HL-60 (cell line): ENCODE data around the gene FITM2.
"Not testable (repeated sequence)": the region's sequence is repeated elsewhere in the genome, so short reads cannot be mapped to it uniquely, and the experiment has no call there.

ENCODE experiments used
- CTCF ChIP-seq: IDR thresholded peaks from one replicate; pipeline ENCODE4 v1.5.1; 2011; ENCODE audit warnings: low read length, control low read depth, inconsistent platforms; ENCODE audit not compliant: insufficient read depth
- SPI1 ChIP-seq: IDR thresholded peaks from 2 replicates; pipeline ENCODE4 v1.6.1; 2012; ENCODE audit warnings: low read depth, mild to moderate bottlenecking, borderline replicate concordance
- TF ChIP-seq, protein P1 (sequence below): IDR thresholded peaks from 2 replicates; pipeline ENCODE4 v1.6.1; 2012; ENCODE audit warnings: low read depth; ENCODE audit not compliant: insufficient replicate concordance

- TF ChIP-seq CTCF, SPI1: not testable (repeated sequence)
- TF ChIP-seq, protein P1, sequence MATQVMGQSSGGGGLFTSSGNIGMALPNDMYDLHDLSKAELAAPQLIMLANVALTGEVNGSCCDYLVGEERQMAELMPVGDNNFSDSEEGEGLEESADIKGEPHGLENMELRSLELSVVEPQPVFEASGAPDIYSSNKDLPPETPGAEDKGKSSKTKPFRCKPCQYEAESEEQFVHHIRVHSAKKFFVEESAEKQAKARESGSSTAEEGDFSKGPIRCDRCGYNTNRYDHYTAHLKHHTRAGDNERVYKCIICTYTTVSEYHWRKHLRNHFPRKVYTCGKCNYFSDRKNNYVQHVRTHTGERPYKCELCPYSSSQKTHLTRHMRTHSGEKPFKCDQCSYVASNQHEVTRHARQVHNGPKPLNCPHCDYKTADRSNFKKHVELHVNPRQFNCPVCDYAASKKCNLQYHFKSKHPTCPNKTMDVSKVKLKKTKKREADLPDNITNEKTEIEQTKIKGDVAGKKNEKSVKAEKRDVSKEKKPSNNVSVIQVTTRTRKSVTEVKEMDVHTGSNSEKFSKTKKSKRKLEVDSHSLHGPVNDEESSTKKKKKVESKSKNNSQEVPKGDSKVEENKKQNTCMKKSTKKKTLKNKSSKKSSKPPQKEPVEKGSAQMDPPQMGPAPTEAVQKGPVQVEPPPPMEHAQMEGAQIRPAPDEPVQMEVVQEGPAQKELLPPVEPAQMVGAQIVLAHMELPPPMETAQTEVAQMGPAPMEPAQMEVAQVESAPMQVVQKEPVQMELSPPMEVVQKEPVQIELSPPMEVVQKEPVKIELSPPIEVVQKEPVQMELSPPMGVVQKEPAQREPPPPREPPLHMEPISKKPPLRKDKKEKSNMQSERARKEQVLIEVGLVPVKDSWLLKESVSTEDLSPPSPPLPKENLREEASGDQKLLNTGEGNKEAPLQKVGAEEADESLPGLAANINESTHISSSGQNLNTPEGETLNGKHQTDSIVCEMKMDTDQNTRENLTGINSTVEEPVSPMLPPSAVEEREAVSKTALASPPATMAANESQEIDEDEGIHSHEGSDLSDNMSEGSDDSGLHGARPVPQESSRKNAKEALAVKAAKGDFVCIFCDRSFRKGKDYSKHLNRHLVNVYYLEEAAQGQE = not testable (repeated sequence)
Observed at GRCh38 chr20:44327748-44328147, 16.7 kb upstream of the FITM2 start.
